Measurements from ENCODE around the gene FAM177B. TPM values are rescaled to one million over a fixed set of nuclear protein-coding genes. Genes with fewer than 3 reads are reported as not detected.
"Not testable (repeated sequence)": the region's sequence is repeated elsewhere in the genome, so short reads cannot be mapped to it uniquely, and the experiment has no call there.

The FAM177B gene
- total and polyA plus RNA-seq, 8 donors = 0.28 to 1.2 (median 0.49) TPM; not detected in 2

GRCh38 chr1:222751255-222751654, 14.3 kb downstream of the FAM177B start:
- Histone ChIP-seq H3K27ac (no peak overlapping the region), H3K4me3 (no peak overlapping the region), H3K27me3 (no peaks in the 10 kb centered on the region), H3K4me1 (no peaks in the 10 kb centered on the region), H3K36me3 (no peaks in the 10 kb centered on the region), H3K9me3 (no peaks in the 10 kb centered on the region)
- DNase-seq (no peak), ATAC-seq (no peak)
- intact Hi-C loops (cut with DNase I) = no loop called here
- TF ChIP-seq CTCF (IDR thresholded peaks at IDR 0.05) = no peak

GRCh38 chr1:222754366-222755139, 17.6 kb downstream of the FAM177B start:
- Histone ChIP-seq H3K27me3 (no peaks in the 10 kb centered on the region), H3K9me3 (no peaks in the 10 kb centered on the region), H3K27ac (no peak overlapping the region), H3K36me3 (no peaks in the 10 kb centered on the region), H3K4me1 (no peaks in the 10 kb centered on the region), H3K4me3 (no peak overlapping the region)
- ATAC-seq = peak; percentile 76
- peak in 1 of 4 donors; percentile 70 for DNase-seq
- TF ChIP-seq CTCF (IDR thresholded peaks at IDR 0.05) = no peak
- intact Hi-C loops (cut with DNase I) = no loop called here

GRCh38 chr1:222757646-222758268, 20.8 kb downstream of the FAM177B start:
- intact Hi-C loops (cut with DNase I) = no loop called here
- Histone ChIP-seq H3K4me1 (no peaks in the 10 kb centered on the region), H3K4me3 (no peak overlapping the region), H3K36me3 (no peaks in the 10 kb centered on the region), H3K27ac (no peak overlapping the region), H3K27me3 (no peaks in the 10 kb centered on the region), H3K9me3 (no peaks in the 10 kb centered on the region)
- no peak for TF ChIP-seq CTCF (IDR thresholded peaks at IDR 0.05)
- no peak for ATAC-seq
- no peak for DNase-seq

GRCh38 chr1:222759451-222760035, 22.5 kb downstream of the FAM177B start:
- no peaks in the 10 kb centered on the region for H3K9me3 ChIP-seq
- H3K27me3 ChIP-seq = no peaks in the 10 kb centered on the region
- H3K4me3 ChIP-seq = no peak overlapping the region
- DNase-seq (peak in 1 of 4 donors; percentile 31), ATAC-seq (no peak)
- no peak for TF ChIP-seq CTCF (IDR thresholded peaks at IDR 0.05)
- intact Hi-C loops (cut with DNase I) = no loop called here
- H3K27ac ChIP-seq = no peak overlapping the region
- no peaks in the 10 kb centered on the region for H3K4me1 ChIP-seq
- no peaks in the 10 kb centered on the region for H3K36me3 ChIP-seq

GRCh38 chr1:222761083-222761482, 24.1 kb downstream of the FAM177B start:
- intact Hi-C loops (cut with DNase I) = no loop called here
- no peak for DNase-seq
- no peak overlapping the region for H3K27ac ChIP-seq
- no peaks in the 10 kb centered on the region for H3K27me3 ChIP-seq
- no peaks in the 10 kb centered on the region for H3K9me3 ChIP-seq
- H3K4me3 ChIP-seq = no peak overlapping the region
- no peaks in the 10 kb centered on the region for H3K4me1 ChIP-seq
- no peaks in the 10 kb centered on the region for H3K36me3 ChIP-seq
- no peak for TF ChIP-seq CTCF (IDR thresholded peaks at IDR 0.05)
- no peak for ATAC-seq

- H3K4me1 ChIP-seq; H3K27ac ChIP-seq; H3K27me3 ChIP-seq; intact Hi-C loops (cut with DNase I); DNase-seq; H3K4me3 ChIP-seq; H3K9me3 ChIP-seq; H3K36me3 ChIP-seq; ATAC-seq: not testable (repeated sequence)
Observed at GRCh38 chr1:222762178-222762577, 25.2 kb downstream of the FAM177B start.

Data from left lung (tissue), 10 donors.